ENCODE results near the gene MACO1.

The MACO1 gene

GRCh38 chr1:25425098-25426085 lies 5.3 kb upstream of the MACO1 start:
- 90 to 91% methylated on average over 15 of the region's 16 CpGs for WGBS, 2 experiments (ENCODE audit: insufficient coverage in 2 of 2)
- H3K27ac ChIP-seq (ENCODE audit: low read depth, low read length, severe bottlenecking): no peak overlapping the region
- H3K36me3 ChIP-seq (ENCODE audit: control insufficient read depth, insufficient read depth, low read length): no peaks in the 10 kb centered on the region
- H3K4me1 ChIP-seq (ENCODE audit: control insufficient read depth, insufficient read depth, low read length, poor library complexity, severe bottlenecking): no peaks in the 10 kb centered on the region
- no peak overlapping the region for H3K4me3 ChIP-seq (ENCODE audit: extremely low read depth, insufficient read depth, low read length, poor library complexity, severe bottlenecking)
- no peaks in the 10 kb centered on the region for H3K9me3 ChIP-seq (ENCODE audit: control insufficient read depth, low read length)

- WGBS, 2 experiments (ENCODE audit: insufficient coverage in 2 of 2): 100% methylated on average over 1 of the region's 1 CpG
- Histone ChIP-seq H3K4me1 (ENCODE audit: control insufficient read depth, insufficient read depth, low read length, poor library complexity, severe bottlenecking) (no peaks in the 10 kb centered on the region), H3K27ac (ENCODE audit: low read depth, low read length, severe bottlenecking) (no peak overlapping the region), H3K4me3 (ENCODE audit: extremely low read depth, insufficient read depth, low read length, poor library complexity, severe bottlenecking) (no peak overlapping the region), H3K36me3 (ENCODE audit: control insufficient read depth, insufficient read depth, low read length) (no peaks in the 10 kb centered on the region), H3K9me3 (ENCODE audit: control insufficient read depth, low read length) (no peaks in the 10 kb centered on the region)
These were observed 3.0 kb upstream of the MACO1 start for GRCh38 chr1:25427696-25428095.

- Histone ChIP-seq H3K27ac (ENCODE audit: low read depth, low read length, severe bottlenecking) (no peak overlapping the region), H3K9me3 (ENCODE audit: control insufficient read depth, low read length) (no peaks in the 10 kb centered on the region), H3K36me3 (ENCODE audit: control insufficient read depth, insufficient read depth, low read length) (no peaks in the 10 kb centered on the region), H3K4me1 (ENCODE audit: control insufficient read depth, insufficient read depth, low read length, poor library complexity, severe bottlenecking) (peaks cover 5% of the 10 kb centered on the region), H3K4me3 (ENCODE audit: extremely low read depth, insufficient read depth, low read length, poor library complexity, severe bottlenecking) (no peak overlapping the region)
- 88 to 97% methylated on average over 5 to 6 of the region's 7 CpGs for WGBS, 2 experiments (ENCODE audit: insufficient coverage in 2 of 2)
These were observed 2.1 kb upstream of the MACO1 start for GRCh38 chr1:25428475-25429166.

GRCh38 chr1:25430967-25431881 lies 527 bp downstream of the MACO1 start:
- WGBS, 2 experiments (ENCODE audit: insufficient coverage in 2 of 2): 0 to 1% methylated on average over 61 to 74 of the region's 89 CpGs
- H3K36me3 ChIP-seq (ENCODE audit: control insufficient read depth, insufficient read depth, low read length): no peaks in the 10 kb centered on the region
- H3K27ac ChIP-seq (ENCODE audit: low read depth, low read length, severe bottlenecking): peak overlapping the region; percentile 84
- H3K4me1 ChIP-seq (ENCODE audit: control insufficient read depth, insufficient read depth, low read length, poor library complexity, severe bottlenecking): peaks cover 7% of the 10 kb centered on the region
- no peaks in the 10 kb centered on the region for H3K9me3 ChIP-seq (ENCODE audit: control insufficient read depth, low read length)
- peak overlapping the region; percentile 88 for H3K4me3 ChIP-seq (ENCODE audit: extremely low read depth, insufficient read depth, low read length, poor library complexity, severe bottlenecking)

- Histone ChIP-seq H3K36me3 (ENCODE audit: control insufficient read depth, insufficient read depth, low read length) (peaks cover 6% of the 10 kb centered on the region), H3K4me1 (ENCODE audit: control insufficient read depth, insufficient read depth, low read length, poor library complexity, severe bottlenecking) (peaks cover 7% of the 10 kb centered on the region), H3K4me3 (ENCODE audit: extremely low read depth, insufficient read depth, low read length, poor library complexity, severe bottlenecking) (peak overlapping the region; percentile 88), H3K9me3 (ENCODE audit: control insufficient read depth, low read length) (no peaks in the 10 kb centered on the region), H3K27ac (ENCODE audit: low read depth, low read length, severe bottlenecking) (no peak overlapping the region)
- WGBS, 2 experiments (ENCODE audit: insufficient coverage in 2 of 2): 32 to 40% methylated on average over 3 of the region's 6 CpGs
These were observed 1.4 kb downstream of the MACO1 start for GRCh38 chr1:25431955-25432719.

GRCh38 chr1:25432749-25433388 lies 2.2 kb downstream of the MACO1 start:
- H3K9me3 ChIP-seq (ENCODE audit: control insufficient read depth, low read length): no peaks in the 10 kb centered on the region
- H3K4me1 ChIP-seq (ENCODE audit: control insufficient read depth, insufficient read depth, low read length, poor library complexity, severe bottlenecking): peaks cover 7% of the 10 kb centered on the region
- no peak overlapping the region for H3K4me3 ChIP-seq (ENCODE audit: extremely low read depth, insufficient read depth, low read length, poor library complexity, severe bottlenecking)
- WGBS, 2 experiments (ENCODE audit: insufficient coverage in 2 of 2): 100% methylated on average over 2 of the region's 6 CpGs; no CpG with 5 or more reads in 1 of the 2 experiments
- H3K36me3 ChIP-seq (ENCODE audit: control insufficient read depth, insufficient read depth, low read length): peaks cover 13% of the 10 kb centered on the region
- no peak overlapping the region for H3K27ac ChIP-seq (ENCODE audit: low read depth, low read length, severe bottlenecking)

GRCh38 chr1:25433389-25434186 lies 2.9 kb downstream of the MACO1 start:
- Histone ChIP-seq H3K36me3 (ENCODE audit: control insufficient read depth, insufficient read depth, low read length) (peaks cover 19% of the 10 kb centered on the region), H3K4me3 (ENCODE audit: extremely low read depth, insufficient read depth, low read length, poor library complexity, severe bottlenecking) (no peak overlapping the region), H3K4me1 (ENCODE audit: control insufficient read depth, insufficient read depth, low read length, poor library complexity, severe bottlenecking) (peaks cover 7% of the 10 kb centered on the region), H3K27ac (ENCODE audit: low read depth, low read length, severe bottlenecking) (no peak overlapping the region), H3K9me3 (ENCODE audit: control insufficient read depth, low read length) (no peaks in the 10 kb centered on the region)
- 87 to 92% methylated on average over 3 of the region's 4 CpGs for WGBS, 2 experiments (ENCODE audit: insufficient coverage in 2 of 2)

- peaks cover 20% of the 10 kb centered on the region for H3K36me3 ChIP-seq (ENCODE audit: control insufficient read depth, insufficient read depth, low read length)
- H3K4me3 ChIP-seq (ENCODE audit: extremely low read depth, insufficient read depth, low read length, poor library complexity, severe bottlenecking): no peak overlapping the region
- WGBS, 2 experiments (ENCODE audit: insufficient coverage in 2 of 2): 80 to 88% methylated on average over 1 of the region's 4 CpGs
- H3K27ac ChIP-seq (ENCODE audit: low read depth, low read length, severe bottlenecking): peak overlapping the region; percentile 3
- no peaks in the 10 kb centered on the region for H3K9me3 ChIP-seq (ENCODE audit: control insufficient read depth, low read length)
- peaks cover 7% of the 10 kb centered on the region for H3K4me1 ChIP-seq (ENCODE audit: control insufficient read depth, insufficient read depth, low read length, poor library complexity, severe bottlenecking)
These were observed 4.9 kb downstream of the MACO1 start for GRCh38 chr1:25435397-25436108.
